IPS DF 4.7 (cell line): ENCODE data around the gene SNIP1.
"Not testable (repeated sequence)": the region's sequence is repeated elsewhere in the genome, so short reads cannot be mapped to it uniquely, and the experiment has no call there.

ENCODE experiments used
- DNase-seq: peaks from one replicate; pipeline ENCODE4 v3.0.0-alpha.2; 2013; ENCODE audit warnings: low spot score; ENCODE audit errors: extremely low read depth

Gene SNIP1

DNA sequence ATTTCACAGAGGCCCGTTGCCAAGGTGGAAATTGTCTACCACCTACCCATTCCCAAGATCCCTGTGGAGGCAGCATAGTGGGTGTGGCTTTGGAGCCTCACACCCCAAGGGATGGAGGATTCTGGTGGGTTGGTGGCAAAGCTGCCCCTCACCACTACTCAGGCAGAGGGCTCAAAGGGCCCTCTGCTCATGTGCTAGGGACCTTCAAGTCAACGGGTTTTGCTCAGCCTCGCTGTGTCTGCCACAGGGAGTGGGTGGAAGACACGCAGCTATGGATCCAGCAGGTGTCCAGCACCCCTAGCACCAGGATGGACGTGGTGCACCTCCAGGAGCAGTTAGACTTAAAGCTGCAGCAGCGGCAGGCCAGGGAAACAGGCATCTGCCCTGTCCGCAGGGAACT, 5.0 kb upstream of the SNIP1 start:
- DNase-seq: no peak

DNA sequence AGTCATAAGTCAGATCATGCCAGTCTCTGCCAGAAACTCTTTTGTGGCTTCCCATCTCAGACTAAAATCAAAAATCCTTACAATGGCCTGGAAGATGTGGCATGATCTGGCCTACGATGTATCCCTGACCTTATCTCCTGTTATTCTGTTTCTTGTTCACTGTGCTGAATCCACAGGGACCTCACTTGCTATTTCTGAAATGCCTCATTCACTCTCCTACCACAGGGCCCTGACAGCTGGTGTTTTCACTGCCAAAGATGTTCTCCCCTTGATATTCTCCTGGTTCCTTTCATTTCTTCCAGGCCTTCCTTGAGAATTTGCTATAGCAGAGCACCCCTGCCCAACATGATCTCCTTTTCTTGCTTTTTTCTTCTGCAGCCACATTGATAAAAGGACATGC, 4.3 kb upstream of the SNIP1 start:
- no peak for DNase-seq

DNA sequence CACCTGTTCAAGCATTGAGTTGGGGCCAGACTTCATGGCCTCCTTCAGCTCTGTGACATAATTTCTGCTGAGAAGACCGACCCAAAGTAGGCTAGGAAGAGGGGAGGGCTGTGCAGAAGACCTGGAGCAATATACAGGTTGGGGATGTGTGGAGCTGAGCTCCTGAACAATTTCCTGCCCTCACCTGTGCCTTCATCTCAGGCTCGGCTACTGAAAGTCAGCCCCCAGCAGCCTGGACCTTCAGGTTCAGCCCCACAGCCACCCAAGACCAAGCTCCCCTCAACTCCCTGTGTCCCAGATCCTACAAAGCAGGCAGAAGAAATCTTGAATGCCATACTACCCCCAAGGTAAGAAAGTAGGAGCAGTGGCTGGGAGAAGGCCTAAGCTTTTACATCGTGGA, 3.3 kb upstream of the SNIP1 start:
- no peak for DNase-seq

DNA sequence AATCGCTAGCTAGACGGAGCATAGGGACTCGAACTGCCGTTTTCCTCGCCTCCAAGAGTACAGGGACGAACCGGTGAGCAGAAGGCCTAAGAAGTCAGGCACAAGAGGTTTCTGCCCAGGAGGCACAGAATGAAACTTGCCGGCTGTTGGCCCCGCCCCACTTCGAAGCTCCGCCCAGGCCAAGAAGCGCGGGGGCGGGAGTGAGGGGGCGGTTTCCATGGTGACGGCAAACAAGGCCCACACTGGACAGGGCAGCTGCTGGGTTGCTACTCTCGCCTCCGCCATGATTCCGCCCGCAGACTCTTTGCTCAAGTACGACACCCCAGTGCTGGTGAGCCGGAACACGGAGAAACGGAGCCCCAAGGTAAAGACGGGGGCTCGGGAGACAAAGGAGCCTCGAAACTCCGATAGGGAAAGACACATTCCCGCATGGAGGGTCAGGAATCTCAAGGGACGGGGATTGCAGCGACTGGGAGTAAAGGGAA, 2.7 kb upstream of the SNIP1 start, which contains the start of gene DNALI1:
DNALI1 (plus strand) TSS at position 229 of the 485 bp plus-strand sequence; CDS start at position 284, 55 bp downstream.
- no peak for DNase-seq

DNA sequence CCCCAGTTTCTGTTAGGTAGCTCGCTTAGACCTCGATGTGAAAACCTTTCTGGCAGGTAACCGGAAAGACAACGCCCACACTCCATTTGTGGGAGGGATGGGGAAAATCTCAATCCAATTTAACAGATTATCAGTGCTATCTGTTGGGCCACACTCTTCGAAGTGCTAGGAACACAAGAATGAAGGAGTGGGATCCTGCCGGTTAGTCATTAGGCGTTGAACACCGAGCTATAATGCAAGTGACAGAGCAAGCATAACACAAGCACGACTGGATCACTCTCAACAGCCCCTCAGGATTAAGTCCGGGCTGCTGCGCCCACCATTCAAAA, 531 bp downstream of the SNIP1 start:
- no peak for DNase-seq

DNA sequence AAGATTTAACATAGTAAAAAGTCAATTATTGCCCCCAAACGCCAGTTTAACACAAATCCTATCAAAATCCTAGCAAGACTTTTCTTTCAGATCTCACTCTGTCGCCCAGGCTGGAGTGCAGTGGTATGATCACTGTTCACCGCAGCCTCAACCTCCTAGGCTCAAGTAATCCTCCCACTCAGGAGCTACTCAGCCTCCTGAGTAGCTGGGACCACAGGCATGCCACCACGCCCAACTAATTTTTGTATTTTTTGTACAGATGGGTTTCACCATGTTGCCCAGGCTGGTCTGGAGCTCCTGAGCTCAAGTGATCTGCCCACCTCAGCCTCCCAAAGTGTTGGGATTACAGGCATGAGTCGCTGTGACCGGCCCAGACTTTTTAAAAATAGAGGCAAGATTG, 4.8 kb downstream of the SNIP1 start:
- DNase-seq: no peak

DNA sequence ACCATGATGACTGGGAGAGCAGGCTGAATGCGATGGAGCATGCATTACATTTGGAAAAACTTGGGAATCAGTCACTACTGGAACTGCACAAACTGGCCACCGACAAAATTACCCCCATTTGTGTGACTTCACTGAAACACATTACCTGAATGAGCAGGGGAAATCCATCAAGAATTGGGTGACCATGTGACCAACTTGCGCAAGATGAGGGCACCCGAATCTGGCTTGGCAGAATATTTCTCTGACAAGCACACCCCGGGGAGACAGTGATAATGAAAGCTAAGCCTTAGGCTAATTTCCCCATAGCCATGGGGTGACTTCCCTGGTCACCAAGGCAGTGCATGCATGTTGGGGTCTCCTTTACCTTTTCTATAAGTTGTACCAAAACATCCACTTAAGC, 9.1 kb downstream of the SNIP1 start:
- DNase-seq: no peak

DNA sequence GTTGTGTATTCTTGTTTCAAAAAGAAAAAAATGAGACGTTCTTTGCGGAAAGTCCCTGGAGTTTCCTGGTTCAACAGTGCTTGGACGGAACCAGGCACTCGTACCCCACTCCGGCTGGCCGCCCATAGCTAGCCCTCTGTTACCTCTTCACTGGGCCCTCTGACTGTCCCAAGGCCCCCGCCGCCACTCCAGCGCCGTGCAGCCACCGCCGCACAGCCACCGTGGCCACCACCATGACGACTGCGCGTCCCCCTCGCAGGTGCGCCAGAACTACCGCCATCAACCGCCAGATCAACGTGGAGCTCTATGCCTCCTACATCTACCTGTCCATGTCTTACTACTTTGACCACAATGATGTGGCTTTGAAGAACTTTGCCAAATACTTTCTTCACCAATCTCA, 9.6 kb downstream of the SNIP1 start:
- no peak for DNase-seq

DNA sequence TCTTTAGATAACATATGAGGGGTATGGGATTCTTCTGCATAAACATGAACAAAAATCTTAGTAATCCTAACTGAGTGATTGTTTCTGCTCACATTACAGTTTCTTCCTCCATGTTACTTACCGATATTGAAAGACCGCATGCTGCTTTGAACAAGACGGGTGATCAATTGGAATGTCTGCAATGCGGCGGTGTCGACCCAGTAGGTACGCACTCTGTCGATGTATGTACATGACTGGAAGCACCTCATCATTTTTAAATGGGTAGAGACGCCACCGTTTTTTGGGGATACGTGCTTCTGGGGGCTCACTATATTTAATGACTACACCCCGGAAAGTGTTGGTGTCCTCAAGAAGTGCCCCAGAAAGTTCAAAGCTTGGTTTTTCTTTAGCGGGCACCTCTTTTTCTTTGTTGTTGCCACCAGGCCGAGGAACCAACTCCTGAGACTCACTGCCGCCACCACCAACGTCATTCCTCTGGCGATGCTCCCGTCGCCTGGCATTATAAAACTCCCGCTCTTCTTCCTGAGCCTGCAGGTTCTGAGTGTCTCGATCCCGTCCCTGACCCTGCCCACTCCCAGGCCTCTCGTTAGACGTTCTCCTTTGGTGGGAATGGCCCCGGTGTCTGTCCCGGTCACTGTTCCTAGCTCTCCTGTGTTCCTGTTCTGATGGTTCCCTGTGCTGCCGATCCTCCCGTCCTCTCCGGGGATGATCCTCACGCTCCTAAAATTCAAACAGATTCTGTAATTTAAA, 13.9 kb downstream of the SNIP1 start:
- DNase-seq: no peak

DNA sequence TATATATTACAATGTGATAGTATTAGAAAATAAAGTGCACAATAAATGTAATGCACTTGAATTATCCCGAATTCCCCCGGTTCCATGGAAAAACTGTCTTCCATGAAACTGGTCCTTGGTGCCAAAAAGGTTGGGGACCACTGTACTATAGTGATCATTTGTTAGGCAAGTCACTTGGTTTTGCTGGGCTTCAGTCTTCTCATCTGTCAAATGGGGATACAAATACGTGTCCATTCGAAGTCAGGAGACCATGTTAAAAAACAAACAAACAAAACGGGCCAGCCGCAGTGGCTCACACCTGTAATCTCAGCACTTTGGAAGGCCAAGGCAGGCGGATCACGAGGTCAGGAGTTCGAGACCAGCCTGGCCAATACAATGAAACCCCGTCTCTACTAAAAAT, 14.9 kb downstream of the SNIP1 start:
- not testable (repeated sequence) for DNase-seq

DNA sequence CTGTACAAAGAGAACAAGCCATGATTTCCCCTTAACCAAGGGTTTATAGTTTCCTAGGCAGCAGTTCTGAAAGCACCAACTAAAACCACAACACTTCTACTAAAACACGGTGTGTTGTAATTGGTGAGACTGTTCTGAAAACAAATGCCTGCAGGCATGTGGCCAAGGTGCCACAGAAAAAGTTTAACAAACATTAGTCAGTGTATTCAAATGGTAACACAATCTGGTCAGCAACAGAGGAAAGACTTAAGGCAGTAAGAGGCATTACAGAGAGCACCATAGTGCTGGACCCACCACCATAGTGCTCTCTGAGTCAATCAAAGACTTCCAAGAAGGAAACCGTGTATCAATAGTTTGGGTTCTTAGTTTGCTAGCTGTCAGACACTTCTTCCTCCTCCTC, 16.7 kb downstream of the SNIP1 start:
- DNase-seq: no peak

DNA sequence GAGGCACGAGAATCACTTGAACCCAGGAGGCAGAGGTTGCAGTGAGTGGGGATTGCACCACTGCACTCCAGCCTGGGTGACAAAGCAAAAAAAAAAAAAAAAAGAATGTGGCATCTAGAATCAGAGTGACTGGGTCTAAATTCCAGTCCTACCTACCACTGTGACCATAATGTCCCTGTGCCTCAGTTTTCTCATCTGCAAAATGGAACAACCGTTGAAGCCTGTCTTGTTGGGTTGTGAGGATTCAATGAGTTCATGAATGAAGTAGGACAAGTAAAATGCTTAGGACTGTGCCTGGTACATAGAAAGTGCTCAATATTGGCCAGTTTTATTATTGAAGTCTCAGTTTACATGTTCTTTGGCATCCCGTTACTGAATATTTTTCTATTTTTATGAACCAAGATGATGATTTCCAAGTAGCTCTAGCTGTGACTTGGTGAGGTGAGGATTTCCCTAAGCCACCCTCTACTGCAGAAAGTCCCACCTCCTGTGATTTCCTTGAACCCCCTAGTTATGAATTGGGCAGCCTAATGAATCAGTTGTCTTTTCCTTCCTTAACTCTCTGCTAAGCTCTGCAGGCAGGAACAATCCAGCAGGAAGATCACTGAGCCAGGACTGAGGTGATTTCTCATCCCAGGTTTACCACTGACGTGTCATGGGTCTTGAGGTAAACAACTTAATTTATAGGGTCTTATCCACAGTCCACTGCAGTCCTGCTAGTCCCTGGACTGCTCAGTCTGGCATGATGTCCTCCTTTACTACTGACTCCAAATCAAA, 20.6 kb downstream of the SNIP1 start:
- DNase-seq: no peak

DNA sequence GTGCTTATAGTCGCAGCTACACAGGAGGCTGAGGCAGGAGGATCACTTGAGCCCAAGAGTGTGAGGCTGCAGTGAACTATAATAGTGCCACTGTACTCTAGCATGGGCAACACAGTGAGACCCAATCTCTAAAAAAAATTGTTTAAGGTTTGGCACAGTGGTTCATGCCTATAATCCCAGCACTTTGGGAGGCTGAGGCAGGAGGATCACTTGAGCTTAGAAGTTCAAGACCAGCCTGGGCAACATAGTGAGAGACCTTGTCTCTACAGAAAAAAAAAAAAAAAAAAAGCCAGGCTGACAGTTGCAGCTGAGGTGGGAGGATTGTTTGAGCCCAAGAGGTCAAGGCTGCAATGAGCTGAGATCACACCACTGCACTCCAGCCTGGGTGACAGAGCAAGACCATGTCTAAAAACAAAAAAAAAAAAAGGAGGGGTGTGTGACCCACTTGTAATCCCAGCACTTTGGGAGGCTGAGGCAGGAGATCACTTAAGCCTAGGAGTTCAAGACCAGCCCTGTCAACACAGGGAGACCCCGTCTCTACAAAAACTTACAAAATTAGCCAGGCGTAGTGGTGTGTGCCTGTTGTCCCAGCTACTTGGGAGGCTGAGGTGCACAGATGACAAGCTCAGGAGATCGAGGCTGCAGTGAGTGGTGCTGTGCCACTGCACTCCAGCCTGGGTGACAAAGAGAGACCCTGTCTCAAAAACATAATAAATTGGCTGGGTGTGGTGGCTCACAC, 21.5 kb downstream of the SNIP1 start:
- DNase-seq: not testable (repeated sequence)

DNA sequence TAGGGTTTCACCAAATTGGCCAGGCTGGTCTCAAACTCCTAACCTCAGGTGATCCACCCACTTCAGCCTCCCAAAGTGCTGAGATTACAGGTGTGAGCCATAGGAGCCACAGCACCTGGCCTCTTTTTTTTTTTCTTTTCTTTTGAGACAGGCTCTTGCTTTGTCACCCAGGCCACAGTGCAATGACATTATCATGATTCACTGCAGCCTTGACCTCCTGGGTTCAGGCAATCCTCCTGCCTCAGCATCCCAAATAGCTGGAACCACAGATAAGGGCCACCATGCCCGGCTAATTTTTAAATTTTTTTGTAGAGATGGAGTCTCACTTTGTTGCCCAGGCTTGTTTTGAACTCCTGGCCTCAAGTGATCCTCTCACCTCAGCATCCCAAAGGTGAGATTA, 24.2 kb downstream of the SNIP1 start:
- DNase-seq: not testable (repeated sequence)

DNA sequence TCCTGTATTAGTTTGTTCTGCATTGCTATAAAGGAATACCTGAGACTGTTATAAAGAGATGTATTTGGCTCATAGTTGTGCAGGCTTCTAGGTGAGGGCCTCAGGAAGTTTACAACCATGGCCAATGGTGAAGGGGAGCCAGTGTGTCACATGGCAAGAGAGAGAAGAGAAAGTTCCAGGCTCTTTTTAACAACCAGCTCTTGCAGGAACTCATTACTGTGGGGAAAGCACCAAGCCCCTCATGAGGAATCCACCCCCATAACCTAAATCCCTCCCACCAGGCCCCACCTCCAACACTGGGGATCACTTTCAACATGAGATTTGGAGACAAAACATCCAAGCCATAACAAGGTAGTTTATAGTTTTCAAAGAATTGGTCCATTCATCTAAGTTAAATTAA, 34.5 kb downstream of the SNIP1 start:
- DNase-seq: no peak

DNA sequence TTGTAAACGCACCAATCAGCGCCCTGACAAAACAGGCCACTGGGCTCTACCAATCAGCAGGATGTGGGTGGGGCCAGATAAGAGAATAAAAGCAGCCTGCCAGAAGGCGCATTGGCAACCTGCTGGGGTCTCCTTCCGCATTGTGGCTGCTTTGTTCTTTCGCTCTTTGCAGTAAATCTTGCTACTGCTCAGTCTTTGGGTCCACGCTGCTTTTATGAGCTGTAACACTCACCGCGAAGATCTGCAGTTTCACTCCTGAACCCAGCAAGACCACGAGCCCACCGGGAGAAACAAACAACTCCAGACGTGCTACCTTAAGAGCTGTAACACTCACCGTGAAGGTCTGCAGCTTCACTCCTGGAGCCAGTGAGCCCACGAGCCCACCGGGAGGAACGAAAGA, 35.2 kb downstream of the SNIP1 start:
- not testable (repeated sequence) for DNase-seq

DNA sequence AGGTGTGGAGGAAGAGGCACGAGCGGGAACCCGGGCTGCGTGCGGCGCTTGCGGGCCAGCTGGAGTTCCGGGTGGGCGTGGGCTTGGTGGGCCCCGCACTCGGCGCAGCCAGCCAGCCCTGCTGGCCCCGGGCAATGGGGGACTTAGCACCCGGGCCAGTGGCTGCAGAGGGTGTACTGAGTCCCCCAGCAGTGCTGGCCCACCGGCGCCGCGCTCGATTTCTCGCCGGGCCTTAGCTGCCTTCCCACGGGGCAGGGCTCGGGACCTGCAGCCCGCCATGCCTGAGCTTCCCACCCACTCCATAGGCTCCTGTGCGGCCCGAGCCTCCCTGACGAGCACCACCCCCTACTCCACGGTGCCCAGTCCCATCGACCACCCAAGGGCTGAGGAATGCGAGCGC, 35.9 kb downstream of the SNIP1 start:
- not testable (repeated sequence) for DNase-seq

DNA sequence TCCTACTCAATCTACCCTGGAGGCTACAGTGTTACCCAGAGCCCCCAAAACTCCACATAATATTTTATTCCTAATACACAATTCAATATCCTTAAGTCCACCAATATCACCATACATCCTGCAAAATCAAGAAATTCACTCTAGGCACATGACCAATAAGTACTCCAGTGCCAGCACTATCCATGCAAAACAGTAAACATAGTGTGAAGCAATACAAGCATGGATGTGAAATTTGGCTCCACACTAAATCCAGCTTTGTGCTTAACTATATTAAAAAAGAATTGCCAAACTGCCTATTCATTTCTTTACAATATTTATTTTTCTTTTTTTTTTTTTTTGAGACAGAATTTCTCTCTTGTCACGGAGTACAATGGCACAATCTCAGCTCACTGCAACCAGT, 36.5 kb downstream of the SNIP1 start:
- no peak for DNase-seq

DNA sequence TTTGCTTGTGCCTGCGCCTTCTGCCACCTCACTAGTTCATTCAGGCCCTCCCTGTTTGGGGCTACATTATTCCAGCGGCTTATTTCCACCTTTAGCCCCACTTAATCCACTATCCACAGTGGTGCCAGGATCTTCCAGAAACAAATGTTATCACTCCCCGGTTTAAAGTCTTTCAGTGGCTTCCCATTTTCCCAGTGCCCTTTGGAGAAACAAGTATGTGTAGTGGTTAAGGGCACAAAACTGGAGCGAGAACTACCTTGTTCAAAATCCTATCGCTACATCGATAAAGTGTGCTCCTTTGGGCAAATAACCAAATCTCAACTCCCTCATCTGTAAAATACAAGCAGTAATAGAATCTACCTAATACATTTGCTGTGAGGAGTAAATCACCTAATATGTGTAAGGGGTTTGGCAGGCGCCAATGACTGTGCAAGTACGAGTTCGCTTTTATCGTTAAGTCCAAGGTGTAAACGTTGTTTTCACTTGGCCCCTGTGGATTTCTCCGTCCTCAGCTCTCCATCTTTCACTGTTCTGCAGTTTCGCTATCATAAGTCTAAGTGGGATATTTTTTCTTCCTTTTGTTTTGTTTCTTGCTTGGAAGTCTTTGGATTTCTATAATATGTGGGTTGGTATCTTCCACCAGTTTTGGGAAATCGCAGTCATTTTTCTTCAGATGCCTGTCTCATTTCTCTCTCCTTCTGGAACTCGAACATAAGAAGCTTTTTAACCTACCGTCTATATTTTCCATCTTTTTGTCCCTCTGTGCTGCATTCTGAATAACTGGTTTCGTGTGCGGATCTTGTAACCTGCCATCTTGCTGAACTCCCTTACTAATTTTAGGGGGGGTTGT, 38.7 kb downstream of the SNIP1 start:
- no peak for DNase-seq

DNA sequence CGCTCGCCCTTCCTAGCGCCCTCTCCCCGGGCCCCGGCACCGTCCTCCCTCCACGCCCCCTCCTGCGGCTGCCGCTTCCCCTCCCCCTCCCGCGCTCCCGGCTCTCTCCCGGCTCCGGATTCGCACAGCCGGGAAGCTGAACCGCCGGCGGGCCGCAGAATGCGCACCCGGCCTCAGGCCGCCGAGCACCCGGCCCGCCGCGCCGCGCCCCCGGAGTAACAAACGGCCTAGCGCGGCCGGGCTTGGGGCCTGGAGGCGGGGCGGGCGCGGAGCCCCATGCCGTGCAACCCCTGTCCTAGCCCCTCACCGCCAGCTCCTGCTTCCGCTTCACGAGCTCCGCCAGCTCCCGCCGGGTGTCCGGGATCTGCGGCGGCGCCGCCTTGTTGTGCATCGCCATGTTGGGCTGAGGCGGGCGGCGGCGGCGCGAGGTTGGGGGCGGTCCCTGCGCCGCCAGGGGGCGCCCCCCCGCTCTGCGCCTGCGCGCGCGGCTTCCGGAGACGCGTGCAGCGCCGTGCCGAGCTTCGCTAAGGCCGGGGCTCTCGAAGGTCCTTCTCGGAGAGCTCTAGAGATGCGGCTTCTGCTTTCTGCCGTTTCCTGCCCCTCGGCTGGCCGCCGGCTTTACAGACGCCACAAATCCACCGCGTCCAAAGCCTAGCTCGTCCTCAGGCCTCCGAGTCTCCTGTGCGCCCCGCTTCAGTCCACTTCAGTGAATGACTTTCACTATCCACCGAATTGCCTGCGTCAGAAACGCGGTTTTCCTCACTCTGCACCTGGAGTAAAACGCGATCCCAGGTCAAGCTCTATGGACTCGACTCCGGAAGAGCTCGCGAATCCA, 39.5 kb downstream of the SNIP1 start, which contains the start of gene MEAF6:
MEAF6 (minus strand) TSS at position 417 of the 835 bp plus-strand sequence; CDS start at position 397, 20 bp downstream.
- no peak for DNase-seq
